SK-N-SH treated with all-trans-retinoic acid at 6 μM for 48 hours (cell line): Measurements from ENCODE around the gene TMEM53.

Source experiments
- ATAC-seq: fragments of 200-7000 bp; cut with Tn5 transposase; 3 replicates; pipeline ENCODE4 v1.9.1; 2020; ENCODE audit warnings: mild to moderate bottlenecking, moderate library complexity
- ARNTL ChIP-seq: fragments of 450-650 bp; formaldehyde crosslinking; IDR thresholded peaks from 2 replicates; pipeline ENCODE4 v1.5.0; 2020; ENCODE audit warnings: low read depth, mild to moderate bottlenecking, moderate library complexity, borderline replicate concordance
- BACH2 ChIP-seq: fragments of 250-450 bp; sonication (Bioruptor Pico); IDR thresholded peaks from 2 replicates; pipeline ENCODE4 v1.9.0; 2021; ENCODE audit warnings: mild to moderate bottlenecking, borderline replicate concordance
- ESRRG ChIP-seq: fragments of 250-450 bp; sonication (Bioruptor Pico); IDR thresholded peaks from 2 replicates; pipeline ENCODE4 v1.6.1; 2021; ENCODE audit warnings: mild to moderate bottlenecking
- GLIS3 ChIP-seq: fragments of 250-450 bp; sonication (Bioruptor Pico); IDR thresholded peaks from 2 replicates; pipeline ENCODE4 v1.5.0; 2020; ENCODE audit warnings: mild to moderate bottlenecking, moderate library complexity
- ISL1 ChIP-seq: fragments of 250-450 bp; sonication (Bioruptor Pico); IDR thresholded peaks from 2 replicates; pipeline ENCODE4 v2.1.2; 2022; ENCODE audit warnings: mild to moderate bottlenecking, moderate library complexity
- OSR1 ChIP-seq: fragments of 250-450 bp; sonication (Bioruptor Pico); IDR thresholded peaks from 2 replicates; pipeline ENCODE4 v1.8.0; 2022; ENCODE audit warnings: moderate library complexity, mild to moderate bottlenecking, inconsistent platforms
- PPARA ChIP-seq: fragments of 250-450 bp; sonication (Bioruptor Pico); IDR thresholded peaks from 2 replicates; pipeline ENCODE4 v1.5.0; 2020; ENCODE audit warnings: mild to moderate bottlenecking, borderline replicate concordance
- SNAI2 ChIP-seq: fragments of 250-450 bp; sonication (Bioruptor Pico); IDR thresholded peaks from 2 replicates; pipeline ENCODE4 v1.5.0; 2020; ENCODE audit warnings: mild to moderate bottlenecking, moderate library complexity
- TCF4 ChIP-seq: fragments of 250-450 bp; sonication (Bioruptor Pico); IDR thresholded peaks from 2 replicates; pipeline ENCODE4 v1.8.0; 2021; ENCODE audit warnings: mild to moderate bottlenecking, moderate library complexity, borderline replicate concordance
- TOX ChIP-seq: fragments of 250-450 bp; sonication (Bioruptor Pico); IDR thresholded peaks from 2 replicates; pipeline ENCODE4 v1.8.0; 2021; ENCODE audit warnings: mild to moderate bottlenecking, moderate library complexity, borderline replicate concordance
- ZC3H10 ChIP-seq: fragments of 250-450 bp; sonication (Bioruptor Pico); IDR thresholded peaks from 2 replicates; pipeline ENCODE4 v1.5.1; 2021; ENCODE audit warnings: mild to moderate bottlenecking, moderate library complexity
- ZFP3 ChIP-seq: fragments of 250-450 bp; sonication (Bioruptor Pico); IDR thresholded peaks from 2 replicates; pipeline ENCODE4 v1.5.0; 2020; ENCODE audit warnings: mild to moderate bottlenecking, moderate library complexity
- ZFP30 ChIP-seq: fragments of 450-650 bp; formaldehyde crosslinking; IDR thresholded peaks from 2 replicates; pipeline ENCODE4 v1.5.0; 2022; ENCODE audit warnings: mild to moderate bottlenecking, moderate library complexity
- ZNF565 ChIP-seq: fragments of 450-650 bp; formaldehyde crosslinking; conservative IDR thresholded peaks from 2 replicates; pipeline ENCODE4 v1.5.0; 2020; ENCODE audit warnings: low read depth, mild to moderate bottlenecking, moderate library complexity
- ZNF70 ChIP-seq: fragments of 450-650 bp; formaldehyde crosslinking; IDR thresholded peaks from 2 replicates; pipeline ENCODE4 v1.5.0; 2020; ENCODE audit warnings: mild to moderate bottlenecking, moderate library complexity
- ZNF8 ChIP-seq: fragments of 450-650 bp; formaldehyde crosslinking; IDR thresholded peaks from 2 replicates; pipeline ENCODE4 v1.5.0; 2020; ENCODE audit warnings: mild to moderate bottlenecking, moderate library complexity
- TF ChIP-seq, protein P1 (sequence below): fragments of 250-450 bp; sonication (Bioruptor Pico); IDR thresholded peaks from 2 replicates; pipeline ENCODE4 v1.5.1; 2020; ENCODE audit warnings: low read depth, mild to moderate bottlenecking, moderate library complexity
- TF ChIP-seq, protein P2 (sequence below): fragments of 250-450 bp; sonication (Bioruptor Pico); IDR thresholded peaks from 2 replicates; pipeline ENCODE4 v1.5.0; 2020; ENCODE audit warnings: mild to moderate bottlenecking, moderate library complexity
- TF ChIP-seq, protein P3 (sequence below): fragments of 250-450 bp; sonication (Bioruptor Pico); IDR thresholded peaks from 2 replicates; pipeline ENCODE4 v1.8.0; 2021; ENCODE audit warnings: low read depth, mild to moderate bottlenecking, moderate library complexity, borderline replicate concordance
- TF ChIP-seq, protein P4 (sequence below): fragments of 250-450 bp; sonication (Bioruptor Pico); IDR thresholded peaks from 2 replicates; pipeline ENCODE4 v1.5.1; 2021; ENCODE audit warnings: mild to moderate bottlenecking, moderate library complexity
- TF ChIP-seq, protein P5 (sequence below): fragments of 250-450 bp; sonication (Bioruptor Pico); IDR thresholded peaks from 2 replicates; pipeline ENCODE4 v1.8.0; 2020; ENCODE audit warnings: mild to moderate bottlenecking, moderate library complexity, borderline replicate concordance

The TMEM53 gene

DNA sequence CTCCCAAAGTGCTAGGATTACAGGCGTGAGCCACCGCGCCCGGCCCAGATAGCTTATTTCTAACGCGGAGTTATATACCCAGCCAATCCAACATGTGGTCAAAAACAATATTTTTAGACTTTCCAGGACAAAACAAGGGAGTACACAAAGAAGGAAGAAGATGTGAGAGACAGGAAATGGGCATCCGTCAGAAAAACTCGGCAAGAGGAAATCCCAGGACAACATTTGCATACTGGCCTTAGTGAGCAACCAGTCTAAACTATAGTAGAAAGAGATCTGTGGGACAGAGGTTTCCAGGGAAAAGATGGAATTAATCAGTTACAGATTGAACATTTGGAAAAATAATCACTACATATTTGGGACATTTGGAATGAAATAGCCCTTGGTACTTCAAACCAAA, 11.6 kb upstream of the TMEM53 start:
- ATAC-seq, result no peak
- TF ChIP-seq TOX (CRISPR knock-in tag) (no peak), PPARA (CRISPR knock-in tag) (no peak), ZC3H10 (no peak), TCF4 (CRISPR knock-in tag) (no peak), SNAI2 (CRISPR knock-in tag) (no peak)
- TF ChIP-seq, protein P1, sequence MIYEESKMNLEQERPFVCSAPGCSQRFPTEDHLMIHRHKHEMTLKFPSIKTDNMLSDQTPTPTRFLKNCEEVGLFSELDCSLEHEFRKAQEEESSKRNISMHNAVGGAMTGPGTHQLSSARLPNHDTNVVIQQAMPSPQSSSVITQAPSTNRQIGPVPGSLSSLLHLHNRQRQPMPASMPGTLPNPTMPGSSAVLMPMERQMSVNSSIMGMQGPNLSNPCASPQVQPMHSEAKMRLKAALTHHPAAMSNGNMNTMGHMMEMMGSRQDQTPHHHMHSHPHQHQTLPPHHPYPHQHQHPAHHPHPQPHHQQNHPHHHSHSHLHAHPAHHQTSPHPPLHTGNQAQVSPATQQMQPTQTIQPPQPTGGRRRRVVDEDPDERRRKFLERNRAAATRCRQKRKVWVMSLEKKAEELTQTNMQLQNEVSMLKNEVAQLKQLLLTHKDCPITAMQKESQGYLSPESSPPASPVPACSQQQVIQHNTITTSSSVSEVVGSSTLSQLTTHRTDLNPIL (CRISPR knock-in tag), result no peak
- TF ChIP-seq, protein P2, sequence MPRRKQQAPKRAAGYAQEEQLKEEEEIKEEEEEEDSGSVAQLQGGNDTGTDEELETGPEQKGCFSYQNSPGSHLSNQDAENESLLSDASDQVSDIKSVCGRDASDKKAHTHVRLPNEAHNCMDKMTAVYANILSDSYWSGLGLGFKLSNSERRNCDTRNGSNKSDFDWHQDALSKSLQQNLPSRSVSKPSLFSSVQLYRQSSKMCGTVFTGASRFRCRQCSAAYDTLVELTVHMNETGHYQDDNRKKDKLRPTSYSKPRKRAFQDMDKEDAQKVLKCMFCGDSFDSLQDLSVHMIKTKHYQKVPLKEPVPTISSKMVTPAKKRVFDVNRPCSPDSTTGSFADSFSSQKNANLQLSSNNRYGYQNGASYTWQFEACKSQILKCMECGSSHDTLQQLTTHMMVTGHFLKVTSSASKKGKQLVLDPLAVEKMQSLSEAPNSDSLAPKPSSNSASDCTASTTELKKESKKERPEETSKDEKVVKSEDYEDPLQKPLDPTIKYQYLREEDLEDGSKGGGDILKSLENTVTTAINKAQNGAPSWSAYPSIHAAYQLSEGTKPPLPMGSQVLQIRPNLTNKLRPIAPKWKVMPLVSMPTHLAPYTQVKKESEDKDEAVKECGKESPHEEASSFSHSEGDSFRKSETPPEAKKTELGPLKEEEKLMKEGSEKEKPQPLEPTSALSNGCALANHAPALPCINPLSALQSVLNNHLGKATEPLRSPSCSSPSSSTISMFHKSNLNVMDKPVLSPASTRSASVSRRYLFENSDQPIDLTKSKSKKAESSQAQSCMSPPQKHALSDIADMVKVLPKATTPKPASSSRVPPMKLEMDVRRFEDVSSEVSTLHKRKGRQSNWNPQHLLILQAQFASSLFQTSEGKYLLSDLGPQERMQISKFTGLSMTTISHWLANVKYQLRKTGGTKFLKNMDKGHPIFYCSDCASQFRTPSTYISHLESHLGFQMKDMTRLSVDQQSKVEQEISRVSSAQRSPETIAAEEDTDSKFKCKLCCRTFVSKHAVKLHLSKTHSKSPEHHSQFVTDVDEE (CRISPR knock-in tag), result no peak
- TF ChIP-seq, protein P3, sequence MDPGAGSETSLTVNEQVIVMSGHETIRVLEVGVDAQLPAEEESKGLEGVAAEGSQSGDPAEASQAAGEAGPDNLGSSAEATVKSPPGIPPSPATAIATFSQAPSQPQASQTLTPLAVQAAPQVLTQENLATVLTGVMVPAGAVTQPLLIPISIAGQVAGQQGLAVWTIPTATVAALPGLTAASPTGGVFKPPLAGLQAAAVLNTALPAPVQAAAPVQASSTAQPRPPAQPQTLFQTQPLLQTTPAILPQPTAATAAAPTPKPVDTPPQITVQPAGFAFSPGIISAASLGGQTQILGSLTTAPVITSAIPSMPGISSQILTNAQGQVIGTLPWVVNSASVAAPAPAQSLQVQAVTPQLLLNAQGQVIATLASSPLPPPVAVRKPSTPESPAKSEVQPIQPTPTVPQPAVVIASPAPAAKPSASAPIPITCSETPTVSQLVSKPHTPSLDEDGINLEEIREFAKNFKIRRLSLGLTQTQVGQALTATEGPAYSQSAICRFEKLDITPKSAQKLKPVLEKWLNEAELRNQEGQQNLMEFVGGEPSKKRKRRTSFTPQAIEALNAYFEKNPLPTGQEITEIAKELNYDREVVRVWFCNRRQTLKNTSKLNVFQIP (CRISPR knock-in tag), result no peak

DNA sequence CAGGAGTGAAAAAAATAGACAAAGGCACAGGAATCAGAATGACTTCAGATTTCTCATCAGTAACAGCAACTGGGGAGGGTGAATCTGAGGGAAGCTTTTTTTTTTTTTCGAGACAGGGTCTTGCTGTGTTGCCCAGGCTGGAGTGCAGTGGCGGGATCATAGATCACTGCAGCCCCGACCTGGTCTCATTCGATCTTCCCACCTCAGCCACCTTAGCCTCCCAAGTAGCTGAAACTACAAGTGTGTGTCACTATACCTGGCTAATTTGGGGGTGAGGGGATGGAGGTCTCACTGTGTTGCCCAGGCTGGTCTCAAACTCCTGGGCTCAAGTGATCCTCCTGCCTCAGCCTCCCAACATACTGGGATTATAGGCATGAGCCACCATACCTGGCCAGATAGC, 10.9 kb upstream of the TMEM53 start:
- ATAC-seq, result no peak
- TF ChIP-seq, protein P3 (CRISPR knock-in tag), result no peak
- TF ChIP-seq, protein P1 (CRISPR knock-in tag), result no peak
- TF ChIP-seq ZNF565 (CRISPR knock-in tag) (no peak), BACH2 (no peak), GLIS3 (CRISPR knock-in tag) (no peak), ZNF70 (CRISPR knock-in tag) (no peak), OSR1 (CRISPR knock-in tag) (no peak), ARNTL (CRISPR knock-in tag) (no peak), PPARA (CRISPR knock-in tag) (no peak), ZFP3 (no peak), ZFP30 (CRISPR knock-in tag) (no peak), ESRRG (CRISPR knock-in tag) (no peak), ISL1 (CRISPR knock-in tag) (no peak), ZNF8 (CRISPR knock-in tag) (no peak), ZC3H10 (no peak), TOX (CRISPR knock-in tag) (no peak), TCF4 (CRISPR knock-in tag) (no peak)
- TF ChIP-seq, protein P4, sequence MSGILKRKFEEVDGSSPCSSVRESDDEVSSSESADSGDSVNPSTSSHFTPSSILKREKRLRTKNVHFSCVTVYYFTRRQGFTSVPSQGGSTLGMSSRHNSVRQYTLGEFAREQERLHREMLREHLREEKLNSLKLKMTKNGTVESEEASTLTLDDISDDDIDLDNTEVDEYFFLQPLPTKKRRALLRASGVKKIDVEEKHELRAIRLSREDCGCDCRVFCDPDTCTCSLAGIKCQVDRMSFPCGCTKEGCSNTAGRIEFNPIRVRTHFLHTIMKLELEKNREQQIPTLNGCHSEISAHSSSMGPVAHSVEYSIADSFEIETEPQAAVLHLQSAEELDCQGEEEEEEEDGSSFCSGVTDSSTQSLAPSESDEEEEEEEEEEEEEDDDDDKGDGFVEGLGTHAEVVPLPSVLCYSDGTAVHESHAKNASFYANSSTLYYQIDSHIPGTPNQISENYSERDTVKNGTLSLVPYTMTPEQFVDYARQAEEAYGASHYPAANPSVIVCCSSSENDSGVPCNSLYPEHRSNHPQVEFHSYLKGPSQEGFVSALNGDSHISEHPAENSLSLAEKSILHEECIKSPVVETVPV (CRISPR knock-in tag), result no peak
- TF ChIP-seq, protein P5, sequence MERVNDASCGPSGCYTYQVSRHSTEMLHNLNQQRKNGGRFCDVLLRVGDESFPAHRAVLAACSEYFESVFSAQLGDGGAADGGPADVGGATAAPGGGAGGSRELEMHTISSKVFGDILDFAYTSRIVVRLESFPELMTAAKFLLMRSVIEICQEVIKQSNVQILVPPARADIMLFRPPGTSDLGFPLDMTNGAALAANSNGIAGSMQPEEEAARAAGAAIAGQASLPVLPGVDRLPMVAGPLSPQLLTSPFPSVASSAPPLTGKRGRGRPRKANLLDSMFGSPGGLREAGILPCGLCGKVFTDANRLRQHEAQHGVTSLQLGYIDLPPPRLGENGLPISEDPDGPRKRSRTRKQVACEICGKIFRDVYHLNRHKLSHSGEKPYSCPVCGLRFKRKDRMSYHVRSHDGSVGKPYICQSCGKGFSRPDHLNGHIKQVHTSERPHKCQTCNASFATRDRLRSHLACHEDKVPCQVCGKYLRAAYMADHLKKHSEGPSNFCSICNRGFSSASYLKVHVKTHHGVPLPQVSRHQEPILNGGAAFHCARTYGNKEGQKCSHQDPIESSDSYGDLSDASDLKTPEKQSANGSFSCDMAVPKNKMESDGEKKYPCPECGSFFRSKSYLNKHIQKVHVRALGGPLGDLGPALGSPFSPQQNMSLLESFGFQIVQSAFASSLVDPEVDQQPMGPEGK (CRISPR knock-in tag), result no peak
